ENCODE data around the gene GPLD1.
"Not testable (repeated sequence)": the region's sequence is repeated elsewhere in the genome, so short reads cannot be mapped to it uniquely, and the experiment has no call there.

Gene GPLD1

GRCh38 chr6:24412294-24412693 is 77.1 kb downstream of the GPLD1 start:
- DNase-seq (ENCODE audit: low read depth, low spot score) = no peak

DNA sequence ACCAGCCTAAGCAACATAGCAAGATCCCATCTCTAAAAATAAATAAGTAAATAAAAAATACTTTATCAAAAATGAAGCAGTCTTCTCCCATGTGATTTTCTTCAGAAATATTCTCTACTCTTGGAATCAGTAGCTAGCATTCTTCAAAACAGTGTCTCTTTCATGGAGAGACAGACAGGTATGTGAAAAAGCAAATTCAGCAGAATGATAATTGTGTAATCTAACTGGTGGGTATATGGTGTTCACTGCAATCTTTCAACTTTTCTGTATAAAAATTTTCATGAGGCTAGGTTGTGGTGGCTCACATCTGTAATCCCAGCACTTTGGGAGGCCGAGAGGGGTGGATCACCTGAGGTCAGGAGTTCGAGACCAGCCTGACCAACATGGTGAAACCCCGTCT is 78.8 kb downstream of the GPLD1 start:
- DNase-seq (ENCODE audit: low read depth, low spot score) = no peak

DNA sequence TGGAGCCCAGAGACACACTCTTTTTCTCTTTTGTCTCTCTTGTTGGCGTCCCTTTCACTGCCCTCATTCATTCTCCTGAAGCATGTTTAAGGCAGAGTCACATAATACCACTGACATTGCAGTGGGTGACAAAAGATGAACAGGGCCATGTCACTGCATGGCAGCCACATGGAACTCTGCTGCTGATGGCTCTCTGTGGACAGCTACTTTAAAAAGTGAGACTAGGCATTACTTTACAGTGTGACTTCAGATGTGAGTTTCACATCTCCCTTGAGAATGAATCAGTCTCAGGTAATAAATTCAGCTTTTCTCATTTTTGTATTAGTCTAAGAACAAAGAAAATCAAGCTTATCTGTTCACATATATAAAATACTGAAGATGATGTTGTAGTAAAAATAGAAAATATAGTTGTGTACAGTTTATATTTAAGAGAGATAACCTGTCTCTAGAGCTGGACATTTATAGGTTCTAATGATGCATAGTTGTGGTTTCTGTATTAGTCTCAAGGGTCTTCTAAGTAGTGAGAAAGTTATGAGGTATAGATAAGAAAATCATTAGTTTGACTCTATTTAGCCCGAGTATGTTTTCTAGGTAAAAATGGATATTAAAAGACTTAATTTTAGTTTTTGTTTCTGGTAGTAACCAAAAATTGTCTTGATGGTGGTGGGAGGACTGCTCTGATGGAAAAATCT is 80.5 kb downstream of the GPLD1 start:
- DNase-seq (ENCODE audit: low read depth, low spot score) = no peak

GRCh38 chr6:24405262-24405661 is 84.1 kb downstream of the GPLD1 start:
- DNase-seq (ENCODE audit: low read depth, low spot score) = no peak

- no peak for DNase-seq (ENCODE audit: low read depth, low spot score)
Measured at GRCh38 chr6:24403501-24403824, 85.9 kb downstream of the GPLD1 start.

DNA sequence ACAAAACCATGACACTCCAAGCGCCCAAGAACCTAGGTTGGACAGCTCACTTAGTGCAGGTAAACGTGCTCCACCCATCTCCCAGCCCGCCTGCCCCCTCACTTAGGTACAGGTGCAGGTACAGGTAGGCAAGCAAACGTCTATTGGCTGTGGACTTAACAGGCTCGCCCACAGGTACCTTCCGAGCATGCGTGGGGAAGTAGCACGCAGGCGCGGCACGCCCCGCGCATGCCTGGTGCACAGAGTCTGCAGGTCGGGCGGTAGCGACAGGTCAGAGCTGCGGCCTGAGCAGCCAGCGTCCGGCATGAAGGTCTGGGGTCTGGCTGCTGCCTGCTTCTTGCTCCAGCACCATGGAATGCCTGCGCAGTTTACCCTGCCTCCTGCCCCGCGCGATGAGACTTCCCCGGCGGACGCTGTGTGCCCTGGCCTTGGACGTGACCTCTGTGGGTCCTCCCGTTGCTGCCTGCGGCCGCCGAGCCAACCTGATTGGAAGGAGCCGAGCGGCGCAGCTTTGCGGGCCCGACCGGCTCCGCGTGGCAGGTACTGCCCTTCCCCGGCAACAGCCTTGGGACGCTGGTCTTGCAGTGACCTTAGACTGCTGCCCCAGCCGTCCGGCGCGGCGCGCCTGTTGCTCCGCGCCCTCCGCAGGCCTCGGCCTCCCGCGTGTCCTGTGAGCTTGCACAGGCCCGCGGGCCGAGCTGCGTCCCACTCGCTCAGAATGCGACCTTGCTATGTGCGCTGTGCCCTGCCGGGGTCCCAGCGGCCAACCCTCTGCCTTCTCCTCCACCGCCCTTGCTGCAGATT is 86.5 kb downstream of the GPLD1 start, which contains the start of gene MRS2:
TSS of gene MRS2 (plus strand) at position 240 of the 804 bp plus-strand sequence. CDS start at position 351, 111 bp downstream.
- peak; percentile 89 for DNase-seq (ENCODE audit: low read depth, low spot score)

DNA sequence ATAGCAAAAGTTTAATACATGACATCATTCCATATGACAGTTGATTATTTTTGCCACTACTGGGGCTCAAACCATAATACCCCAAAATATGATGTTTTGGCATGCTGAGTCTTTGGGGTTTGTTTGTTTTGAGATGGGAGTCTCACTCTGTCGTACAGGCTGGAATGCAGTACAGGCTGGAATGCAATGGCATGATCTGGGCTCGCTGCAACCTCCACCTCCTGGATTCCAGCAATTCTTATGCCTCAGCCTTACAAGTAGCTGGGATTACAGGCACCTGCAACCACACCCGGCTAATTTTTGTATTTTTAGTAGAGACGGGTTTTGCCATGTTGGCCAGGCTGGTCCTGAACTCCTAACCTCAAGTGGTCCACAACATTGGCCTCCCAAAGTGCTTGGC is 87.9 kb downstream of the GPLD1 start:
- peak; percentile 81 for DNase-seq (ENCODE audit: low read depth, low spot score)

- peak; percentile 89 for DNase-seq (ENCODE audit: low read depth, low spot score)
Measured at GRCh38 chr6:24400045-24401039, 89.0 kb downstream of the GPLD1 start.

GRCh38 chr6:24397631-24398030 is 91.7 kb downstream of the GPLD1 start:
- DNase-seq (ENCODE audit: low read depth, low spot score) = no peak

GRCh38 chr6:24396824-24397223 is 92.6 kb downstream of the GPLD1 start:
- DNase-seq (ENCODE audit: low read depth, low spot score) = no peak

GRCh38 chr6:24394780-24395437 is 94.5 kb downstream of the GPLD1 start:
- no peak for DNase-seq (ENCODE audit: low read depth, low spot score)

DNA sequence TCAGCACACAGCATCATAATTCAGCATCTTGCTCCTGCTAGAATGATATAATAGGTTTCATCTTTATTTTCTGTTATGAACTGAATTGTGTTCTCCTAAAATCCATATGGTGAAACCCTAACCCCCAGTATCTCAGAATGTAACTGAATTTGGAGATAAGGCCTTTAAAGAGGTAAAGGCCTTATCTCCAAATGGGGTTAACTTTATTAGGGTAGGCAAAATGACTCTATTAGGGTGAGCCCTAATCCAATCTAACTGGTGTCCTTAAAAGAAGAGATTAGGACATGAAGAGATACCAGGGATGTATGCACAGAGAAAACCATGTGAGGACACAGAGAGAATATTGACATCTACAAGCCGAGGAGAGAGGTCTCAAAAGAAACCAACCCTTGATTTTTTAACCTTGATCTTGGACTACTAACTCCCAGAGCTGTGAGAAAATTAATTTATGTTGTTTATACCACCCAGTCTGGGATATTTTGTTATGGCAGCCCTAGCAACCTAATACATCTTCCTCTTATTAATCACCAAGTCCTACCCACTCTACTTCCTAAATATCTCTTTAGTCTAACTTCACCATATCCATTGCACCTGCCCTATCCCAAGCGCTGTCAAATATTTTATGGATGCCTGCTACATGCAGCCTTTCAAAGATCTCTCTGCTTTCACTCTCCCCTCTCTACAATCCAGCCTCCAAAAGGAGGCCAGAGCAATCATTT is 95.2 kb downstream of the GPLD1 start:
- DNase-seq (ENCODE audit: low read depth, low spot score) = no peak

GRCh38 chr6:24391756-24392405 is 97.5 kb downstream of the GPLD1 start:
- DNase-seq (ENCODE audit: low read depth, low spot score) = no peak

- no peak for DNase-seq (ENCODE audit: low read depth, low spot score)
Measured at GRCh38 chr6:24391208-24391607, 98.2 kb downstream of the GPLD1 start.

DNA sequence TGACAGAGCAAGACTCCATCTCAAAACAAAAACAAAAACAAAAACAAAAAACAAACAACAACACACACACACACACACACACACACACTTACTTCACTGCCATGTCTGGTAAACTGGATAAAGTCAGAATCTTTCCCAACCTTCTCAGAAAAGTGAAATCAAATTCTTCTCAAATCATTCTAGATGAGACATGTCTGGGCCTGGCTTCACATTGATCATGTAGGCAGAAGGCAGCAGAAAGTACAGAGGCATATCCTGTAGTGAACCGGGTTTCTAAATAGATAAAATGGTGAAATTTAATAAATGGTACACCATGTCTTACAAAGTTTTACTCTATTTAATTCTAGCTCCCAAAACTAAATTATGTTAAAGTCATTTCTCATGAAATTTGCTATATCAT is 101.6 kb downstream of the GPLD1 start:
- DNase-seq (ENCODE audit: low read depth, low spot score) = no peak

GRCh38 chr6:24385536-24386269 is 103.7 kb downstream of the GPLD1 start:
- DNase-seq (ENCODE audit: low read depth, low spot score) = no peak

GRCh38 chr6:24384369-24385130 is 104.8 kb downstream of the GPLD1 start:
- DNase-seq (ENCODE audit: low read depth, low spot score) = not testable (repeated sequence)

GRCh38 chr6:24382891-24383494 is 106.4 kb downstream of the GPLD1 start:
- DNase-seq (ENCODE audit: low read depth, low spot score) = not testable (repeated sequence)
